OCI-LY7 (cell line): ENCODE measurements around the gene ANKRD7. TPM values are rescaled to one million over a fixed set of nuclear protein-coding genes. Genes with fewer than 3 reads are reported as not detected.

Experiments
- BruUV-seq: library from RNA; stranded (reverse); fragments of 400-500 nt; replicated peaks from 2 replicates; lab custom pipeline; 2021; lab: Mats Ljungman, UMichigan
- CTCF ChIA-PET: fragments of 300-600 bp; sonication (Branson Sonifier 250); formaldehyde crosslinking; loops from one replicate; lab custom pipeline; 2022; ENCODE audit warnings: antibody characterized with exemption; ENCODE audit not compliant: unreplicated experiment; lab: Charles Lee
- POLR2A ChIA-PET: fragments of 300-600 bp; sonication (Branson Sonifier 250); formaldehyde crosslinking; loops from one replicate; lab custom pipeline; 2022; ENCODE audit warnings: antibody characterized with exemption; lab: Charles Lee
- DNase-seq: peaks from one replicate; pipeline ENCODE4 v3.0.0-alpha.2; 2015; ENCODE audit warnings: low spot score
- H2AFZ ChIP-seq: fragments of 200-600 bp; sonication (generic), shearing (Covaris generic); 2 replicates; pipeline ENCODE4 v1.6.1; 2014; ENCODE audit warnings: mild to moderate bottlenecking, antibody characterized with exemption, low read length, moderate library complexity
- H3K27ac ChIP-seq: fragments of 200-600 bp; sonication (generic); 2 replicates; pipeline ENCODE4 v1.5.1; 2014; ENCODE audit warnings: mixed run types, low read depth, mild to moderate bottlenecking, moderate library complexity, low read length, inconsistent platforms; ENCODE audit not compliant: poor library complexity, severe bottlenecking
- H3K36me3 ChIP-seq: fragments of 200-600 bp; sonication (generic); 2 replicates; pipeline ENCODE4 v1.6.1; 2014; ENCODE audit warnings: mild to moderate bottlenecking, antibody characterized with exemption, low read length, moderate library complexity, mixed read lengths; ENCODE audit not compliant: insufficient read depth
- H3K4me1 ChIP-seq: fragments of 200-600 bp; sonication (generic); 2 replicates; pipeline ENCODE4 v1.5.1; 2014; ENCODE audit warnings: mild to moderate bottlenecking, low read length; ENCODE audit not compliant: insufficient read depth, poor library complexity, severe bottlenecking
- H3K4me2 ChIP-seq: fragments of 200-600 bp; sonication (generic); 2 replicates; pipeline ENCODE4 v1.6.1; 2014; ENCODE audit warnings: mild to moderate bottlenecking, low read length
- H3K4me3 ChIP-seq: fragments of 200-600 bp; sonication (generic); 2 replicates; pipeline ENCODE4 v1.5.1; 2014; ENCODE audit warnings: mild to moderate bottlenecking, low read depth, low read length; ENCODE audit not compliant: poor library complexity, severe bottlenecking
- H3K79me2 ChIP-seq: fragments of 200-600 bp; sonication (generic); 2 replicates; pipeline ENCODE4 v1.6.1; 2016; ENCODE audit warnings: low read depth, mild to moderate bottlenecking, low read length, moderate library complexity, mixed read lengths; ENCODE audit not compliant: insufficient read depth
- H3K9me2 ChIP-seq: fragments of 200-600 bp; sonication (generic); 2 replicates; pipeline ENCODE4 v1.6.1; 2016; ENCODE audit warnings: mild to moderate bottlenecking, low read length, mixed read lengths; ENCODE audit not compliant: insufficient read depth
- H3K9me3 ChIP-seq: fragments of 200-600 bp; sonication (generic); 2 replicates; pipeline ENCODE4 v1.6.1; 2014; ENCODE audit warnings: mild to moderate bottlenecking, mixed run types, low read length, mixed read lengths
- H4K20me1 ChIP-seq: fragments of 200-600 bp; sonication (generic); 2 replicates; pipeline ENCODE4 v1.6.1; 2014; ENCODE audit warnings: mild to moderate bottlenecking, antibody characterized with exemption, low read length, moderate library complexity, mixed read lengths; ENCODE audit not compliant: insufficient read depth
- CTCF ChIP-seq: fragments of 200-600 bp; sonication (generic); conservative IDR thresholded peaks from 2 replicates; pipeline ENCODE4 v1.5.1; 2014; ENCODE audit warnings: mild to moderate bottlenecking, antibody characterized with exemption, low read length, moderate library complexity, mixed read lengths
- EZH2phosphoT487 ChIP-seq: fragments of 200-600 bp; sonication (generic); IDR thresholded peaks from 2 replicates; pipeline ENCODE4 v1.6.1; 2018; ENCODE audit warnings: low read depth, borderline replicate concordance, mild to moderate bottlenecking, mixed run types, antibody characterized with exemption, low read length, moderate library complexity, mixed read lengths
- intact Hi-C: fragments of 100-400 bp; cut with micrococcal nuclease; formaldehyde crosslinking; loops from one replicate; pipeline ENCODE4 v1.10.0; 2022; ENCODE audit not compliant: unreplicated experiment
- total RNA-seq, 2 experiments: library from RNA; depleted of rRNA in 1 of 2; stranded (reverse); fragments of >200 nt in 1 of 2; shearing (Covaris generic) in 1 of 2; gene quantifications; 2 replicates each; pipeline ENCODE4 v1.2.3, GENCODE V29; 2014 to 2022

ANKRD7 gene
- total RNA-seq, 2 experiments from 2014 or later, result 0.38 to 2.3 TPM

GRCh38 chr7:118218413-118219156, 5.9 kb upstream of the ANKRD7 start:
- Histone ChIP-seq H3K4me1 (peaks cover 4% of the 10 kb centered on the region), H3K27ac (no peak overlapping the region), H3K9me3 (no peaks in the 10 kb centered on the region), H3K36me3 (no peaks in the 10 kb centered on the region), H3K4me3 (no peak overlapping the region), H2AFZ (no peak overlapping the region), H3K79me2 (no peaks in the 10 kb centered on the region), H3K4me2 (no peak overlapping the region), H3K9me2 (no peaks in the 10 kb centered on the region), H4K20me1 (no peaks in the 10 kb centered on the region)
- BruUV-seq, result no TSS peak
- TF ChIP-seq CTCF (no peak), EZH2phosphoT487 (no peak)
- ChIA-PET POLR2A (interaction anchor here (0.7 to 1.5 kb wide), 2 partner anchors 10 to 13 kb away, joined by 3 to 4 read pairs; no protein-coding TSS in a partner anchor), CTCF (interaction anchor here (0.5 kb wide), 1 partner anchor 986 kb away, joined by 3 read pairs; no protein-coding TSS in a partner anchor)
- intact Hi-C loops, result no loop called here
- DNase-seq, result no peak

GRCh38 chr7:118219157-118219512, 5.4 kb upstream of the ANKRD7 start:
- no TSS peak for BruUV-seq
- no peak for DNase-seq
- Histone ChIP-seq H3K9me2 (no peaks in the 10 kb centered on the region), H2AFZ (no peak overlapping the region), H3K4me2 (no peak overlapping the region), H3K36me3 (no peaks in the 10 kb centered on the region), H3K9me3 (no peaks in the 10 kb centered on the region), H4K20me1 (no peaks in the 10 kb centered on the region), H3K4me3 (no peak overlapping the region), H3K79me2 (no peaks in the 10 kb centered on the region), H3K4me1 (peaks cover 4% of the 10 kb centered on the region), H3K27ac (no peak overlapping the region)
- ChIA-PET POLR2A (interaction anchor here (1.5 kb wide), 1 partner anchor 13 kb away, joined by 3 read pairs; no protein-coding TSS in a partner anchor), CTCF (no interaction called here)
- TF ChIP-seq EZH2phosphoT487 (no peak), CTCF (no peak)
- intact Hi-C loops, result no loop called here

GRCh38 chr7:118220583-118220982, 3.9 kb upstream of the ANKRD7 start:
- Histone ChIP-seq H2AFZ (no peak overlapping the region), H3K27ac (no peak overlapping the region), H3K36me3 (no peaks in the 10 kb centered on the region), H3K4me1 (no peaks in the 10 kb centered on the region), H3K4me3 (no peak overlapping the region), H3K9me2 (no peaks in the 10 kb centered on the region), H3K79me2 (no peaks in the 10 kb centered on the region), H4K20me1 (no peaks in the 10 kb centered on the region), H3K4me2 (no peak overlapping the region), H3K9me3 (no peaks in the 10 kb centered on the region)
- CTCF ChIA-PET, result no interaction called here
- DNase-seq, result no peak
- intact Hi-C loops, result no loop called here
- no TSS peak for BruUV-seq
- TF ChIP-seq EZH2phosphoT487 (no peak), CTCF (no peak)
- POLR2A ChIA-PET, result interaction anchor here (1.1 to 1.3 kb wide), 2 partner anchors 19 to 167 kb away, joined by 3 to 9 read pairs; no protein-coding TSS in a partner anchor
